Astrocyte (in vitro differentiated cells and primary cell): ENCODE results near the gene MAP1LC3B.

Source experiments
- CTCF ChIP-seq: IDR thresholded peaks from 2 replicates; pipeline ENCODE4 v1.5.1; 2011; ENCODE audit warnings: low read depth, mild to moderate bottlenecking, inconsistent platforms, low read length, moderate library complexity; ENCODE audit not compliant: insufficient read depth
- EZH2 ChIP-seq: IDR thresholded peaks from 2 replicates; pipeline ENCODE4 v1.6.1; 2012; ENCODE audit warnings: mild to moderate bottlenecking, low read length, inconsistent platforms; ENCODE audit not compliant: insufficient read depth

GRCh38 chr16:87369117-87369765, 22.9 kb upstream of the MAP1LC3B start:
- TF ChIP-seq CTCF (no peak), EZH2 (no peak)
